Glutamatergic neuron (in vitro differentiated cells): ENCODE data around the gene ARHGEF1. TPM values are rescaled to one million over a fixed set of nuclear protein-coding genes. Genes with fewer than 3 reads are reported as not detected.
A peak's percentile ranks its signal among the peaks of the same experiment; 100 is the strongest.

Experiments
- DNase-seq: peaks from one replicate; pipeline ENCODE4 v3.0.0; 2022
- H3K27ac Mint-ChIP-seq: one replicate; pipeline ENCODE4 v1.8.0; 2020; ENCODE audit warnings: mild to moderate bottlenecking, mixed read lengths, inconsistent platforms; ENCODE audit not compliant: unreplicated experiment
- H3K27me3 Mint-ChIP-seq: one replicate; pipeline ENCODE4 v1.8.0; 2020; ENCODE audit warnings: mild to moderate bottlenecking, moderate library complexity, mixed read lengths, inconsistent platforms; ENCODE audit not compliant: unreplicated experiment
- H3K36me3 Mint-ChIP-seq: one replicate; pipeline ENCODE4 v1.8.0; 2020; ENCODE audit warnings: mild to moderate bottlenecking, mixed read lengths, inconsistent platforms; ENCODE audit not compliant: unreplicated experiment
- H3K4me1 Mint-ChIP-seq: one replicate; pipeline ENCODE4 v1.8.0; 2020; ENCODE audit warnings: mild to moderate bottlenecking, low read depth, mixed read lengths, inconsistent platforms; ENCODE audit not compliant: unreplicated experiment
- H3K4me3 Mint-ChIP-seq: one replicate; pipeline ENCODE4 v1.8.0; 2020; ENCODE audit warnings: mild to moderate bottlenecking, mixed read lengths, inconsistent platforms; ENCODE audit not compliant: unreplicated experiment
- H3K9me3 Mint-ChIP-seq: one replicate; pipeline ENCODE4 v1.8.0; 2020; ENCODE audit warnings: mild to moderate bottlenecking, moderate library complexity, mixed read lengths, inconsistent platforms; ENCODE audit not compliant: unreplicated experiment
- microRNA-seq: library from miRNA; unstranded; fragments of <30 nt; microRNA quantifications from one replicate; pipeline ENCODE4, GENCODE V29; 2020; ENCODE audit not compliant: unreplicated experiment
- total RNA-seq: library from RNA; stranded (reverse); fragmentation: NEBNext Ultra II Directional; extraction: Animal tissue kit (Norgen Biotek cat#: 25700); gene quantifications from one replicate; pipeline ENCODE4 v1.2.1, GENCODE V29; 2021; ENCODE audit not compliant: unreplicated experiment
- TF ChIP-seq, protein P1 (sequence below): fragments of 200-600 bp; sonication (generic); IDR thresholded peaks from one replicate; pipeline ENCODE4 v1.5.0; 2021; ENCODE audit not compliant: partially characterized antibody, unreplicated experiment

The ARHGEF1 gene
- total RNA-seq, 1 donor from 2014 or later: 78.7 TPM

DNA sequence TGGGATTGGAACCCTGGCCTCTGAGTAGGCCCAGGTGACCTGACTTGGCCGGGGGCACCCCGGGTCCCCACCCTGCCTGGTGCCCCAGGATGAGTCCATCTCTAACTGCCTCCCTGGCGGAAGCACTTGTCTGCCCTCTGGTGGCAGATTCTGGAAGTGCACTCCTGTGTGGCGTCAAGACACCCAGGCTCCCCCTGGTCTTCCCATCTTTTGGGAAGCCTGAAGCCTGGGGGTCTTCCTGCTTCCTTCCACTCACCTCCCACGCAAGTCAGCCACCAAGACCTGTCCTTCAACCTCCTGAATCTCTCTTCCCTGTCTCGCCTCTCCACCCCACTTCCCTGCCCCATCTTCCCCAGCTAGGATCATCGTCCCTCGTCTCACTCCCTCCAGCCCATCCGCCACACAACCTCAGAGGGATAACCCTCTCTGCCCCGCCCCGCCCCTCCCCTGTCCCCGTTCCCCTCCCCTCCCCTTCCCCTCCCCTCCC lies 68.7 kb downstream of the ARHGEF1 start:
- H3K4me3 Mint-ChIP-seq: peak overlapping the region; percentile 69
- H3K27ac Mint-ChIP-seq: peak overlapping the region; percentile 52
- H3K9me3 Mint-ChIP-seq: peaks cover 4% of the 10 kb centered on the region
- H3K4me1 Mint-ChIP-seq: peaks cover 2% of the 10 kb centered on the region
- DNase-seq: peak; percentile 95
- no peaks in the 10 kb centered on the region for H3K36me3 Mint-ChIP-seq
- TF ChIP-seq, protein P1, sequence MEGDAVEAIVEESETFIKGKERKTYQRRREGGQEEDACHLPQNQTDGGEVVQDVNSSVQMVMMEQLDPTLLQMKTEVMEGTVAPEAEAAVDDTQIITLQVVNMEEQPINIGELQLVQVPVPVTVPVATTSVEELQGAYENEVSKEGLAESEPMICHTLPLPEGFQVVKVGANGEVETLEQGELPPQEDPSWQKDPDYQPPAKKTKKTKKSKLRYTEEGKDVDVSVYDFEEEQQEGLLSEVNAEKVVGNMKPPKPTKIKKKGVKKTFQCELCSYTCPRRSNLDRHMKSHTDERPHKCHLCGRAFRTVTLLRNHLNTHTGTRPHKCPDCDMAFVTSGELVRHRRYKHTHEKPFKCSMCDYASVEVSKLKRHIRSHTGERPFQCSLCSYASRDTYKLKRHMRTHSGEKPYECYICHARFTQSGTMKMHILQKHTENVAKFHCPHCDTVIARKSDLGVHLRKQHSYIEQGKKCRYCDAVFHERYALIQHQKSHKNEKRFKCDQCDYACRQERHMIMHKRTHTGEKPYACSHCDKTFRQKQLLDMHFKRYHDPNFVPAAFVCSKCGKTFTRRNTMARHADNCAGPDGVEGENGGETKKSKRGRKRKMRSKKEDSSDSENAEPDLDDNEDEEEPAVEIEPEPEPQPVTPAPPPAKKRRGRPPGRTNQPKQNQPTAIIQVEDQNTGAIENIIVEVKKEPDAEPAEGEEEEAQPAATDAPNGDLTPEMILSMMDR: peak; percentile 100
- peaks cover 9% of the 10 kb centered on the region for H3K27me3 Mint-ChIP-seq

DNA sequence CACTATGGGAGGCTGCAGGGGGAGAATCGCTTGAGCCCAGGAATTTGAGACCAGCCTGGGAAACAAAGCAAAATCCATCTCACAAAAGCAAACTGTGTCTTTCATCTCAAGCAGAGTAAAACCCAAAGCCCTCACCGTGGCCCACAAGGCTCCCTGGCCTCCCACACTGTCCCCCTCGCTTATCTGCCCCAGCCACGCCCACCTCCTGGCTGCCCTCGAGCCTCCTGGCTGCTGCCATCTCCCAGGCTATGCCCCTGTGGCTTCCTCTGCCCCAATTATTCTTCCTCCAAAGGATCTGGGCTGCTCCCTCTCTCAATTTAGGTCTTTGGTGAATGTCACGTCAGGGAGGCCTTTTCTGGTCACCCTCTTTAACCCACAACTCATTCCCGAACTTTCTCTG lies 72.5 kb downstream of the ARHGEF1 start:
- DNase-seq: no peak
- Mint-ChIP-seq H3K27ac (no peak overlapping the region), H3K4me3 (no peak overlapping the region), H3K36me3 (no peaks in the 10 kb centered on the region), H3K9me3 (peaks cover 10% of the 10 kb centered on the region), H3K27me3 (peaks cover 14% of the 10 kb centered on the region), H3K4me1 (peaks cover 15% of the 10 kb centered on the region)
- TF ChIP-seq, protein P1: no peak

DNA sequence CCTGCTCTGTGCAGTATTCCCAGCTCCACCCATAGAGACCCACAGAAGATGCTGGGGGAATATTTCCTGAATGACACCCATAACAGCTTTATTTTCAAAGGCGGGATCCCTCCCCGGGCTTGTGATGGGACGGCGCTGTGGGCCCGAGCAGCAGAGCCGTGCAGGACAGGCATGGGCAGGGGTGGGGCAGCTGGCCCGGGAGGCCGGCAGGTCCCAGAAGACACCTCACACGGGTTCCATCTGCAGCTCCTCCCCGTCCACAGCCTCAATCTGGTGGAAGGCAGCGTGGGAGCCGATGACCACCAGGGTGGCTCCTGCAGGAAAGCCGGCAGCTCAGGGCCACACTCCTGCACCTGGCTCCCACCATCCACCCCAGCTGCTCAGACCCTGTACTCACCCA lies 73.6 kb downstream of the ARHGEF1 start:
- no peaks in the 10 kb centered on the region for H3K36me3 Mint-ChIP-seq
- H3K4me3 Mint-ChIP-seq: no peak overlapping the region
- no peak for DNase-seq
- H3K27ac Mint-ChIP-seq: peak overlapping the region; percentile 39
- H3K9me3 Mint-ChIP-seq: peaks cover 10% of the 10 kb centered on the region
- H3K27me3 Mint-ChIP-seq: peaks cover 17% of the 10 kb centered on the region
- TF ChIP-seq, protein P1: no peak
- peaks cover 17% of the 10 kb centered on the region for H3K4me1 Mint-ChIP-seq

Small RNA genes within 50 kb of the gene (microRNA-seq; reads per million reads assigned to microRNA genes)
- 6.6 reads per million, percentile 38 among the genes with 10 or more reads in this experiment for gene MIR6797

Other genes starting within 250 kb of the ARHGEF1 start
- not detected for gene CEACAM7, start 194.9 kb upstream of the ARHGEF1 start, total RNA-seq
- gene CEACAM5, start 174.6 kb upstream of the ARHGEF1 start, total RNA-seq: not detected
- 0.20 TPM for gene CEACAM6, start 127.7 kb upstream of the ARHGEF1 start, total RNA-seq
- gene CEACAM3, start 86.6 kb upstream of the ARHGEF1 start, total RNA-seq: not detected
- not detected for gene LYPD4, start 38.5 kb upstream of the ARHGEF1 start, total RNA-seq
- gene DMRTC2, start 38.1 kb upstream of the ARHGEF1 start, total RNA-seq: not detected
- gene RPS19, start 22.9 kb upstream of the ARHGEF1 start, total RNA-seq: 1,637 TPM
- gene CD79A, start 5.9 kb upstream of the ARHGEF1 start, total RNA-seq: not detected
- 1.6 TPM for gene ERFL, start 45.3 kb downstream of the ARHGEF1 start, total RNA-seq
- gene RABAC1, start 76.1 kb downstream of the ARHGEF1 start, total RNA-seq: 139 TPM
- gene ATP1A3, start 111.0 kb downstream of the ARHGEF1 start, total RNA-seq: 650 TPM
- 79.1 TPM for gene GRIK5, start 187.0 kb downstream of the ARHGEF1 start, total RNA-seq
- 24.1 TPM for gene ZNF574, start 193.0 kb downstream of the ARHGEF1 start, total RNA-seq
- 53.4 TPM for gene POU2F2, start 249.3 kb downstream of the ARHGEF1 start, total RNA-seq